Keratinocyte (primary cell): ENCODE measurements around the gene IL13RA2. TPM values are rescaled to one million over a fixed set of nuclear protein-coding genes. Genes with fewer than 3 reads are reported as not detected.

Source experiments
- DNase-seq: peaks from one replicate; pipeline ENCODE4 v3.0.0-alpha.2; 2011; ENCODE audit warnings: low read depth, missing footprints, low spot score
- FAIRE-seq: peaks from 2 replicates; lab custom pipeline; 2011; peaks lifted over from hg19 to GRCh38; lab: Jason Lieb, UNC
- H2AFZ ChIP-seq: 2 replicates; pipeline ENCODE4 v1.6.0; 2012; ENCODE audit warnings: low read length, control low read depth, inconsistent platforms; ENCODE audit not compliant: control insufficient read depth
- H3K27ac ChIP-seq: 2 replicates; pipeline ENCODE4 v1.5.1; 2011; ENCODE audit warnings: low read length; ENCODE audit not compliant: control insufficient read depth, insufficient read depth
- H3K27me3 ChIP-seq: 3 replicates; pipeline ENCODE4 v1.6.0; 2011; ENCODE audit warnings: low read length; ENCODE audit not compliant: control insufficient read depth, insufficient read depth; ENCODE audit errors: extremely low read depth
- H3K36me3 ChIP-seq, 2 experiments: 2 replicates in 1 of 2; 3 replicates in 1 of 2; pipeline ENCODE4 v1.5.1; 2011; ENCODE audit warnings: low read length in 2 of 2, mild to moderate bottlenecking in 1 of 2; ENCODE audit not compliant: control insufficient read depth in 2 of 2, insufficient read depth in 2 of 2; ENCODE audit errors: extremely low read depth in 1 of 2
- H3K4me1 ChIP-seq: 3 replicates; pipeline ENCODE4 v1.5.1; 2011; ENCODE audit warnings: low read length; ENCODE audit not compliant: control insufficient read depth, insufficient read depth; ENCODE audit errors: extremely low read depth
- H3K4me2 ChIP-seq: 3 replicates; pipeline ENCODE4 v1.6.0; 2011; ENCODE audit warnings: low read depth, low read length; ENCODE audit not compliant: control insufficient read depth, insufficient read depth; ENCODE audit errors: extremely low read depth
- H3K4me3 ChIP-seq, 3 experiments: fragments of 200-600 bp in 1 of 3; sonication (generic) in 1 of 3; 2 replicates in 2 of 3; 3 replicates in 1 of 3; pipeline ENCODE4 v1.5.1; 2011 to 2016; ENCODE audit warnings: low read length in 3 of 3, mild to moderate bottlenecking in 3 of 3, control low read depth in 2 of 3, inconsistent platforms in 1 of 3, low read depth in 1 of 3, mixed read lengths in 1 of 3, mixed run types in 1 of 3, moderate library complexity in 1 of 3; ENCODE audit not compliant: control insufficient read depth in 2 of 3, insufficient read depth in 2 of 3; ENCODE audit errors: extremely low read depth in 1 of 3
- H3K79me2 ChIP-seq: 2 replicates; pipeline ENCODE4 v1.6.0; 2012; ENCODE audit warnings: low read length; ENCODE audit not compliant: control insufficient read depth, insufficient read depth
- H3K9ac ChIP-seq: 3 replicates; pipeline ENCODE4 v1.6.0; 2011; ENCODE audit warnings: low read length; ENCODE audit not compliant: control insufficient read depth, insufficient read depth; ENCODE audit errors: extremely low read depth
- H3K9me1 ChIP-seq: 3 replicates; pipeline ENCODE4 v1.6.0; 2011; ENCODE audit warnings: low read length; ENCODE audit not compliant: control insufficient read depth, insufficient read depth; ENCODE audit errors: extremely low read depth
- H3K9me3 ChIP-seq: 2 replicates; pipeline ENCODE4 v1.5.1; 2012; ENCODE audit warnings: low read depth, low read length; ENCODE audit not compliant: control insufficient read depth
- H4K20me1 ChIP-seq: 3 replicates; pipeline ENCODE4 v1.6.0; 2011; ENCODE audit warnings: low read length; ENCODE audit not compliant: control insufficient read depth, insufficient read depth; ENCODE audit errors: extremely low read depth
- CTCF ChIP-seq, 3 experiments: IDR thresholded peaks in 1 of 3; conservative IDR thresholded peaks in 1 of 3; optimal IDR thresholded peaks in 1 of 3; 2 replicates in 2 of 3; 3 replicates in 1 of 3; pipeline versions ENCODE3 to v1.5.1; 2011; ENCODE audit warnings: low read length in 3 of 3, mild to moderate bottlenecking in 3 of 3, moderate library complexity in 2 of 3, control low read depth in 1 of 3, inconsistent platforms in 1 of 3; ENCODE audit not compliant: insufficient read depth in 2 of 3; ENCODE audit errors: extremely low read depth in 1 of 3
- EZH2 ChIP-seq: IDR thresholded peaks from one replicate; pipeline ENCODE4 v1.6.1; 2012; ENCODE audit warnings: inconsistent platforms, mild to moderate bottlenecking, low read length, moderate library complexity
- dilution Hi-C: fragments of 300-500 bp; cut with MboI; formaldehyde crosslinking; loops from one replicate; pipeline ENCODE4 v1.7.0; 2020; ENCODE audit warnings: low sequenced_read_pairs; ENCODE audit not compliant: extremely low pct_ligation_motif_present
- polyA plus RNA-seq, 5 experiments: library from polyadenylated mRNA; depleted of rRNA in 3 of 5; stranded (reverse) in 3 of 5; stranded (forward) in 1 of 5; unstranded in 1 of 5; fragments of >200 nt; gene quantifications; 1 replicate in 1 of 5; 2 replicates in 3 of 5; 3 replicates in 1 of 5; pipeline versions ENCODE4 v1.2.1 to v1.2.3, GENCODE V29; 2011 to 2012; ENCODE audit warnings: missing spikeins in 2 of 5, low read depth in 1 of 5, low replicate concordance in 1 of 5

Gene IL13RA2
- polyA plus RNA-seq, 1 donor (not counting 4 experiments of a cell fraction or from before 2014, with no cell fraction given) = 0.72 TPM

DNA sequence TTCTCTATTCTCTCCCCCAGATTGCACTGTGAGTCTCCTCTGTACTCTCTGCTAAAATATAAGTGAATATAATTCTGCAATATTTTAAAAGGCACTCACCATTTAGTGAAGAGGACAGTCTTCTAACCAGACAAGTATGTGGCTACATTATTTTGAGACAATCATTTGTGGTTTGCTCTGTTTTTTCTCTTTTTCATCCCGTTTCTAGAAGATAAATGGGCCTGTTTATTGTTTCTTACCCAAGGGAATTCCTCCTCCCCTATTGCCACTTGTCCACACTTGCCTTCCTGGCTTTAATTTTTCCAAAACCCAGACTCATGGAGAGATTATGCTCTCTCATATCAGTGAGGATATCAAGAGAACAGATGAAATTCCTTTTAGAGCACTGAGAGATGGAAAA, 18.6 kb upstream of the IL13RA2 start:
- DNase-seq = no peak
- peak overlapping the region; percentile 7 for H3K4me2 ChIP-seq

GRCh38 chrX:115031989-115032388, 14.6 kb upstream of the IL13RA2 start:
- dilution Hi-C loops = no loop called here
- Histone ChIP-seq H3K27me3 (no peaks in the 10 kb centered on the region), H3K27ac (peak overlapping the region; percentile 80), H3K9me3 (no peaks in the 10 kb centered on the region), H3K79me2 (no peaks in the 10 kb centered on the region), H4K20me1 (no peaks in the 10 kb centered on the region), H3K36me3 (no peaks in the 10 kb centered on the region), H3K4me1 (peaks cover 33% of the 10 kb centered on the region), H3K9ac (no peak overlapping the region), H2AFZ (no peak overlapping the region), H3K4me3 (no peak overlapping the region), H3K4me2 (no peak overlapping the region), H3K9me1 (no peaks in the 10 kb centered on the region)
- FAIRE-seq (no peak), DNase-seq (no peak)
- TF ChIP-seq CTCF (optimal IDR thresholded peaks at IDR 0.05 in 1 of 3, IDR thresholded peaks at IDR 0.05 in 1 of 3, conservative IDR thresholded peaks at IDR 0.05 in 1 of 3; ENCODE audit: extremely low read depth in 1 of 3, insufficient read depth in 2 of 3, low read length in 3 of 3) = no peak

More for the DNA sequence above, 18.6 kb upstream of the IL13RA2 start:
- Histone ChIP-seq H3K4me1 (peaks cover 20% of the 10 kb centered on the region), H2AFZ (peak overlapping the region; percentile 54), H3K79me2 (no peaks in the 10 kb centered on the region), H3K27ac (no peak overlapping the region), H3K9me1 (no peaks in the 10 kb centered on the region), H3K4me3 (no peak overlapping the region), H3K27me3 (peaks cover 4% of the 10 kb centered on the region), H3K9me3 (no peaks in the 10 kb centered on the region), H3K9ac (no peak overlapping the region), H4K20me1 (no peaks in the 10 kb centered on the region), H3K36me3 (no peaks in the 10 kb centered on the region)
- no peak for FAIRE-seq
- dilution Hi-C loops = no loop called here
- TF ChIP-seq CTCF (optimal IDR thresholded peaks at IDR 0.05 in 1 of 3, IDR thresholded peaks at IDR 0.05 in 1 of 3, conservative IDR thresholded peaks at IDR 0.05 in 1 of 3; ENCODE audit: extremely low read depth in 1 of 3, insufficient read depth in 2 of 3, low read length in 3 of 3) = no peak
- no peak for TF ChIP-seq EZH2
